NB4 (cell line): ENCODE measurements around the gene SLC34A3.
"Not testable (repeated sequence)": the region's sequence is repeated elsewhere in the genome, so short reads cannot be mapped to it uniquely, and the experiment has no call there.

Source experiments
- DNase-seq: peaks from one replicate; pipeline ENCODE4 v3.0.0; 2010; ENCODE audit warnings: low read depth
- H3K4me3 ChIP-seq: one replicate; pipeline ENCODE4 v1.5.1; 2011; ENCODE audit warnings: mild to moderate bottlenecking, low read depth, low read length, moderate library complexity
- MAX ChIP-seq: IDR thresholded peaks from 2 replicates; pipeline ENCODE4 v1.6.1; 2011; ENCODE audit warnings: low read depth, low read length
- MYC ChIP-seq: IDR thresholded peaks from 2 replicates; pipeline ENCODE4 v1.6.1; 2011; ENCODE audit warnings: low read depth, low read length
- POLR2A ChIP-seq: IDR thresholded peaks from 2 replicates; pipeline ENCODE4 v1.6.1; 2011; ENCODE audit warnings: mild to moderate bottlenecking; ENCODE audit not compliant: insufficient read length; ENCODE audit errors: extremely low read depth
- TF ChIP-seq, protein P1 (sequence below): IDR thresholded peaks from one replicate; pipeline ENCODE4 v1.5.1; 2012; ENCODE audit warnings: low read depth, low read length

Gene SLC34A3

DNA sequence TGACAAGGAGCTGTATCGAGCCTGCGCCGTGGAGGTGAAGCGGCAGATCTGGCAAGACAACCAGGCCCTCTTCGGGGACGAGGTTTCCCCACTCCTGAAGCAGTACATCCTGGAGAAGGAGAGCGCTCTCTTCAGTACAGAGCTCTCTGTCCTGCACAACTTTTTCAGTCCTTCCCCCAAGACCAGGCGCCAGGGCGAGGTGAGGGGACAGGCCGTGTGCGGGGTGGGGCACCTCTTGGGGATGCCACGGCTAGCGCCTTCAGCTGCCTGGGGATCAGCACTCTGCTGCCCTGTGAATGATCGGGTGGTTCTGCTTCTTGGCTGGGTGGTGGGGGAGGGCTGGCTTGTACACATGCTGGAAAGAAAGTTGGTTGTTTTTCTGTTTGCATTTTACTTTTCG is 26.2 kb downstream of the SLC34A3 start:
- TF ChIP-seq POLR2A (no peak), MAX (no peak), MYC (no peak)
- TF ChIP-seq, protein P1, sequence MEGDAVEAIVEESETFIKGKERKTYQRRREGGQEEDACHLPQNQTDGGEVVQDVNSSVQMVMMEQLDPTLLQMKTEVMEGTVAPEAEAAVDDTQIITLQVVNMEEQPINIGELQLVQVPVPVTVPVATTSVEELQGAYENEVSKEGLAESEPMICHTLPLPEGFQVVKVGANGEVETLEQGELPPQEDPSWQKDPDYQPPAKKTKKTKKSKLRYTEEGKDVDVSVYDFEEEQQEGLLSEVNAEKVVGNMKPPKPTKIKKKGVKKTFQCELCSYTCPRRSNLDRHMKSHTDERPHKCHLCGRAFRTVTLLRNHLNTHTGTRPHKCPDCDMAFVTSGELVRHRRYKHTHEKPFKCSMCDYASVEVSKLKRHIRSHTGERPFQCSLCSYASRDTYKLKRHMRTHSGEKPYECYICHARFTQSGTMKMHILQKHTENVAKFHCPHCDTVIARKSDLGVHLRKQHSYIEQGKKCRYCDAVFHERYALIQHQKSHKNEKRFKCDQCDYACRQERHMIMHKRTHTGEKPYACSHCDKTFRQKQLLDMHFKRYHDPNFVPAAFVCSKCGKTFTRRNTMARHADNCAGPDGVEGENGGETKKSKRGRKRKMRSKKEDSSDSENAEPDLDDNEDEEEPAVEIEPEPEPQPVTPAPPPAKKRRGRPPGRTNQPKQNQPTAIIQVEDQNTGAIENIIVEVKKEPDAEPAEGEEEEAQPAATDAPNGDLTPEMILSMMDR, result no peak
- H3K4me3 ChIP-seq, result peak overlapping the region; percentile 85
- no peak for DNase-seq

DNA sequence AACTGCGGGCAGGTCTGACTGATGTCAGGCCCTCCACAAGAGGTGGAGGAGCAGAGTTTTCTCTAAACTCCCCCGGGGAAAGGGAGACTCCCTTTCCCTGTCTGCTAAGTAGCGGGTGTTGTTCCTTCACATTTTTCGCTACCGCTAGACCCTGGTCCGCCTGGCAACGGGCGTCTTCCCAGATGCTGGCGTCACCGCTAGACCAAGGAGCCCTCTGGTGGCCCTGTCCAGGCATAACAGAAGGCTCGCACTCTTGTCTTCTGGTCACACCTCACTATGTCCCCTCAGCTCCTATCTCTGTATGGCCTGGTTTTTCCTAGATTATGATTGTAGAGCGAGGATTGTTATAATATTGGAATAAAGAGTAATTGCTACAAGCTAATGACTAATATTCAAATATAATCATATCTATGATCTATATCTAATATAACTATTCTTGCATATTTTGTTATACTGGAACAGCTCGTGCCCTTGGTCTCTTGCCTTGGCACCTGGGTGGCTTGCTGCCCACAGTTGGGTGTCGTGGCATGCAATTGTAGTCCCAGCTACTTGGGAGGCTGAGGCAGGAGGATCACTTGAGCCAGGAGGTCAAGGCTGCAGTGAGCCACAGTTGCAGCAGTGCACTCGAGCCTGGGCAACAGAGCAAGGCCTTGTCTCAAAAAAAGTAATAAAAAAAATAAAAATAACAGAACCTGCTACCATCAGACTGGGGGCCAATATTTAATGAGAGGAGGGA is 31.6 kb downstream of the SLC34A3 start:
- TF ChIP-seq, protein P1, result peak; percentile 14
- DNase-seq, H3K4me3 ChIP-seq: not testable (repeated sequence)

- no peak overlapping the region for H3K4me3 ChIP-seq
- no peak for DNase-seq
- TF ChIP-seq MYC (no peak), MAX (no peak), POLR2A (no peak)
- TF ChIP-seq, protein P1, result no peak
These were observed 32.2 kb downstream of the SLC34A3 start for GRCh38 chr9:137262909-137263285.

GRCh38 chr9:137263506-137263905 is 32.8 kb downstream of the SLC34A3 start:
- TF ChIP-seq MAX (no peak), POLR2A (no peak), MYC (no peak)
- TF ChIP-seq, protein P1, result no peak
- H3K4me3 ChIP-seq, result no peak overlapping the region
- DNase-seq, result no peak

DNA sequence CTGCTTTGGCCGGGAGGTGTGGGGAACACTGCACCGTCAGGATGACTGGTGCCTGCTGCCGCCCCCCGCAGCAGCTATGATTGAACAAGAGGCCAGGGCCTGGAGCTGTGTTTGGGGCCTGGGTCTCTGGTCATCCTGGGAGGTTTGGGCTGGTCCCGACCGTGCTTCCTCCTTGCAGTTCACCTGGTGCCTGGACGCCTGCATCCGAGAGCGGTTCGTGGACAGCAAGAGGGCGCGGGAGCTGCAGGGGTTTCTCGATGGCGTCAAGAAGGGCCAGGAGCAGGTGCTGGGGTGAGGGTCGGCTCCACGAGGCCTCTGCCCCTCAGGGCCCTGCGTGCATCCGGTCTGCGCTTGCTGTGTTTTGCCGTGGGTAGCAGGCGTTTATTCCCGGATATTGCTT is 33.4 kb downstream of the SLC34A3 start:
- no peak overlapping the region for H3K4me3 ChIP-seq
- TF ChIP-seq, protein P1, result no peak
- TF ChIP-seq POLR2A (no peak), MAX (no peak), MYC (no peak)
- DNase-seq, result no peak
